B cell (primary cell): ENCODE measurements around the gene PCDHGB1.

Experiments used
- CTCF ChIP-seq: fragments of 200-600 bp; IDR thresholded peaks from one replicate; pipeline ENCODE4 v1.8.0; 2022; ENCODE audit warnings: antibody characterized with exemption, mild to moderate bottlenecking
- EZH2 ChIP-seq: IDR thresholded peaks from 2 replicates; pipeline ENCODE4 v1.6.1; 2012; ENCODE audit warnings: borderline replicate concordance, low read depth, mild to moderate bottlenecking, moderate library complexity, low read length; ENCODE audit not compliant: insufficient read depth, poor library complexity, severe bottlenecking

DNA sequence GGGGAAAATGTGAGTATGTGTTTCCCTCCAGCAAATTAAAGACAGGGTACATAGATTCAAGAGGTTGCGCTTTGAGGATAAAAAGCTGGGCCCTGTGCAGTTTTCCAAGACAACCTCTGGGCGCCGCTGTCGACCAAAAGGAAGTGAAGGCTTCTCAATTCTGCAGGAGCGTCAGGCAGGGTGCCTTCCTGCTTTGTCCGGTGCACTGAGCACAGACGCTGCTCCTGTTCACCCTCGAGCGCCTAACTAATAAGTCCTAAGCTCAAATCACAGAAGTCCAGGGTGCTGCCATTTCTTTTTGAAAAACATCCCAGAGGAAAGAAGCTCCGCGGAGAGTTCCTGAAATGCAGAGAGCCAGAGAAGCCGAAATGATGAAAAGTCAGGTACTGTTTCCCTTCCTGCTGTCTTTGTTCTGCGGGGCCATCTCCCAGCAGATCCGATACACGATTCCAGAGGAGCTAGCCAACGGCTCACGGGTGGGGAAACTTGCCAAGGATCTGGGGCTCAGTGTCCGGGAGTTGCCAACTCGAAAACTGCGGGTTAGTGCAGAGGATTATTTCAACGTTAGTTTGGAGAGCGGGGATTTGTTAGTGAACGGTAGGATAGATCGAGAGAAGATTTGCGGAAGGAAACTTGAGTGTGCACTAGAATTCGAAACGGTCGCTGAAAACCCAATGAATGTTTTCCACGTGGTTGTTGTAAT is at the start of gene PCDHGB1:
- TF ChIP-seq CTCF (peak; percentile 31), EZH2 (no peak)
